ENCODE data around the gene CHST12.
"Not testable (repeated sequence)": the region's sequence is repeated elsewhere in the genome, so short reads cannot be mapped to it uniquely, and the experiment has no call there.

CHST12 gene

DNA sequence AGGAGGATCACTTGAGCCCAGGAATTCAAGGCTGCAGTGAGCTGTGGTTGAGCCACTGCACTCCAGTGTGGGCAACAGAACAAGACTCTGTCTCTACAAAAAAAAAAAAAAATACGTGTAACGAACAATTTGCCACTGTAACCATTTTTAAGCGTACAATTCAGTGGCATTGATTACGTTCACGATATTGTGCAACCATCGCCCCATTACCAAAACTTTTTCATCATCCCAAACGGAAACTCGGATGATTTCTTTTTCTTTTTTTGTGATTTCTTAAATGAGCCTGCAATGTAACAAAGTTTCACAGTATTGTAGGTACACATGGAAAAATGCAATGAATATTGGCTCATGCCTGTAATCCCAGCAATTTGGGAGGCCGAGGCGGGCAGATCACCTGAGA lies 63.3 kb downstream of the CHST12 start:
- no peak for DNase-seq

DNA sequence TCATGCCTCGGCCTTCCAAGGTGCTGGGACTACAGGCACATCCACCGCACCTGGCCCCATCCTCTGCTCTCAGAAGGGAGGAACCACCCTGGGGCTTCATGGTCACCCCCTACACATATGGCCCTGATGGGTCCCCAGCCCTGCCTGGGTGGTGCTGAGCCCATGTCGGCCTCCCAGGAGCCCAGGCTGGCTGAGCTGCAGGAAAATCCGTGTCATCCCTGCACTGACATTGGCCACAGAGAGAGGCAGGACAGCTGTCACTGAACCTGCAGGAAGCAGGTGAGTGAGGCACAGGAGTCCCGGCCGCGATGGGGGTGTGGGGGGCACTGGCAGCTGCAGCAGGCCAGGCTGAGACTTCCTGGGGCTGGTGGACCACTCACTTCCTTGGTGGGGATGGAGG lies 64.8 kb downstream of the CHST12 start:
- no peak for DNase-seq

DNA sequence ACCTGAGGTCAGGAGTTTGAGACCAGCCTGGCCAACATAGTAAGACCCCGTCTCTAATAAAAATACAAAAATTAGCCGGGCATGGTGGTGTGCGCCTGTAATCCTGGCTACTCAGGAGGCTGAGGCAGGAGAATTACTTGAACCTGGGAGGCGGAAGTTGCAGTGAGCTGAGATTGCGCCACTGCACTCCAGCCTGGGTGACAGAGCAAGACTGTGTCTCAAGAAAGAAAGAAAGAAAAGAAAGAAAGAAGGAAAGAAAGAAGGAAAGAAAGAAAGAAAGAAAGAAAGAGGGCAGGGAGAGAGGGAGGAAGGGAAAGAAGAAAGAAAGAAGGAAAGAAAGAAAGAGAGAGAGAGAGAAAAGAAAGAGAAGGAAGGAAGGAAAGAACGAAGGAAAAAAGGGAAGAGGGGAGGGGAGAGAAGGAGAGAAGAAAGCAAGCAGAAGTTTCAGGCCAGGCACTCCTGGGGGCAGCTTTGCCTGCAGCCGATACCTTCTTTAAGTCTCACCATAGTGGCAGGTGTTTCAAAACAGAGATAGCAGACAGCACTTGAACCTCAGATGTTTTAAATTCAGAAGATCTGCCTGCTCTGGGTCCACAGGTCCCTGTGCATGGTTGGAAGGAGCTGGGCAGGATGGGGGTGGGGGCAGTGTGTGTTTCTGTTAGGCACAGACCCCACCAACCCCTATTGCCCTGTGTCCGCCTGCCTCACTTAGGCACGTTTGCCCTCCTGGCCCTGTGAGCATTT lies 66.2 kb downstream of the CHST12 start:
- DNase-seq, result not testable (repeated sequence)

DNA sequence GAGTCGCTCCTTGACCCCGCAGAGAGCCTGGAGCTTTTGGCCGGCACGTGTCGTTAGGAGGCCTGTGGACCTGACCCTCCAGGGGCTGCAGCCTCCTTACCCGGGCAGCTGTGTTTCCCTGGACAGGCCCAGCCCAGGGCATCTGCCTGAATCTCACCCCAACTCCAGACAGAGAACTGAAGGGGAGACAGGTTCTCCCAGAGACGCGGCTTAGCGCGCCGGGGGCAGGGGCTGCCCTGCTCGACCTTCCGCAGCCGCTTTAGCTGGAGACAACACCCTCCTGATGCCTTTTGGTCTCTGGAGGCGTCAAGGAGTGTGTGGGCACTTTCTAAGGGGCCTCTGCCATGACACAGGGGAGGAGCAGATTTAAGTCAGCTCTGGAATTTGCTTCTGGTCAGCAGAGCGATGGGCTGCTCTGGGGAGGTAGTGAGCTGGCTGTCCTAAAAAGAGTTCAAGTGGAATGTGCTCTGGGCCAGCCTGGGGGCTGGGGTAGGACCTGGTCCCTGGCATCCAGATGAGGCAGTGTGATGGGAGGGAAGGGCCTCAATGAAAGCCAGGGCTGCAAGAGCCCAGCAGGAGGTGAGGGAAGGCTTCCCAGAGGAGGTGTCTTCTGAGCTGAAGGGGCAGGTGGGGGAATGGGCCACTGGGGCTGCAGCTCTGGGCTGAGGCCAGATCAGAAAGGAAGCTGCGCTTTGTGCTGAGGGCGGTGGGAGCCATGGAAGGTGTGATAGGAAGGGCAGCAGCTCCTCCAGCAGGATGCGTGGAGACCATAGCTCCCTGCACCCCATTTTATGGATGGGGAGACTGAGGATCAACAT lies 67.0 kb downstream of the CHST12 start:
- DNase-seq, result no peak

DNA sequence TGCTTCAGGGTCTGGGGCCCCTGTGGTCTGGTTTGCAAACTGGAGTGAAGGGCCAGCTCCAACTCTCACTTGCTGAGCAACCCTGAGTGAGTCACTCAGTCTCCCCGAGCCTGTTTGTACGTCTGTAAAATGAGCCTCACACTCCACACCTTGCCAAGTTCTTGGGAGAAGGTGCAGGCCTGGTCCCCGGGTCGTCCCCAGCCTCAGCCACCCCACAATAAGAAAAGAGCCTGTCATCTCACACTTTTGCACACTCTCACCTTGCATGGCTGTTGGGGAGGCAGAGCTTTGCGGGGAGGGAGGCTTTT lies 67.6 kb downstream of the CHST12 start:
- DNase-seq, result peak; percentile 35

DNA sequence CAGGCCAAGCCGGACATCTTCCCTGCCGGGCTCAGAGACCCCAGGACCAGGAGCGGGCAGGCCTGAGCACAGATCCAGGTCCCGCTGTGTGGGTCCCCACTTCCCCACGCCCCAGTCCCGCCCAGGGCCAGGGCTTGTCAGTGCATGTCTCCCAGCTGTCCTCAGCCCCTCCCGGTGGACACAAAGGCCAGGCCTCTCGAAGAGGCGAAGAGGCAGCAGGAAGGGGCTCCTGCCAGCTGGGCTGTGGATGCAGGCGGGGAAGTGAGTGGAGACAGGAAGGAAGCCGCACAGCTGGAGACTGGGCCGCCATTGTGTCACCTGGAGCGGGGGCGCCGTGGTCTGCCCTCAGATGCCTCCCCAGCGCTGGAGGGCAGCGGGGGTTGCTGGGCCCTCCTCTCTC lies 68.0 kb downstream of the CHST12 start:
- no peak for DNase-seq

DNA sequence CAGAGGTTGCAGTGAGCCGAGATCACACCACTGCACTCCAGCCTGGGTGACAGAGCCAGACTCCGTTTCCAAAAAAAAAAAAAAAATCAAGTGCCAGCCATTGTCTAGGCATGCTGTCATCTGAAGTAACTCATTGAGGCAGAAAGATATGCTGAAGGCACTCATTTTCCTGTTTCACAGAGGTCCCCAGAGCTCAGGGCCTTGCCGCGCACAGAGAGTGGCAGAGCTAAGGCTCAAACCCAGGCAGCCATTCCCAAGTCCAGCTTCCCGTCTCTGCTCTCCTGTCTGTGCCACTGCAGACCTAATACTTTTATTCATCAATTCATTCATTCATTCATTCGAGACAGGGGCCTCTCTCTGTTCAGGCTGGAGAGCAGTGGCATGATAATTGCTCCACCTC lies 69.3 kb downstream of the CHST12 start:
- DNase-seq, result no peak

DNA sequence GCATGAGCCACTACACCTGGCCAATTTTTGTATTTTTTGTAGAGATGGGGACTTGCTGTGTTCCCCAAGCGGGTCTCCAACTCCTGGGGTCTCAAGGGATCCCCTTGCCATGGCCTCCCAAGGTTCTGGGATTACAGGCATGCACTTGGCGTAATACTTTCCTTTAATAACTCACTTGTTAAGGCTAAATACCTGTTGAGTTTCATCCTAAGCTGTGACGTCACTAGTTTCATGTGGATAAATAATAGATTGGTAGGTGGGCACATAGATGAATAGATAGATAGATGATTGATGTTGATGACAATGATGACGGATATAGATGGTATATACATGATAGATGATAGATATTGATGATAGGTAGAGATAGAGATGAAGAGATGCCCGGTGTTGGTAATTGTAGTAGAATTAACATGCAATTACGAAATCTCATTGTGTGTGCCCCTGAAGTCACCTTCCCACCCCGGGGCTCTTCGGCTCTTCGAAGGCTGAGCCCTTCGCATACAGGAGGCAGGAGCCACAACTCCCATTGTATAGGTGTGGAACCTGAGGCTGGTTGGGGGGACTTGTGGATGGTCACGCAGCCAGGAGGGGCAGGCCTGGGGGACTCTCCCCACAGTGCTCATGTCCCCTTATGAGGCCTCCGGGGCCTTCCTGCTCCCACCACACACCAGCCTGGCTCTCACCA lies 70.2 kb downstream of the CHST12 start:
- DNase-seq, result no peak

DNA sequence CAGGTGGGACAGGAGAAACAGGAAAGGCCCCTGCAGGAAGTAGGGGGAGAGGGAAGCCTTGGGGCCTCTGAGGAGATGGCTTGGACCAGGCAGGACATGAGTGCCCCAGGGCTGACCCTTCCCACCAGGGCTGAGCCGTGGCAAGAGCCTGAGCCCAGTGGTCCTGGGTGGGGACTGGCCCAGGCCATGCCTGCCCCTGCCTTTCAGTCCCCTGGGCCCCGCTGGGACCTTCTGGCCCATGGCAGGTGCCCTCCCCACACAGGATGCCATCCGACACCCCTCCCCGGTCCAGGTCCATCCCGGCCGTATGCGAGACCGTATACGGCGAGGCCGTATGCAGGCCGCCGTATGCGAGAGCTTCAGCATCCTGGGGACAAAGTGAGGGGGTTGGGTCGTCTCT lies 70.8 kb downstream of the CHST12 start:
- no peak for DNase-seq

DNA sequence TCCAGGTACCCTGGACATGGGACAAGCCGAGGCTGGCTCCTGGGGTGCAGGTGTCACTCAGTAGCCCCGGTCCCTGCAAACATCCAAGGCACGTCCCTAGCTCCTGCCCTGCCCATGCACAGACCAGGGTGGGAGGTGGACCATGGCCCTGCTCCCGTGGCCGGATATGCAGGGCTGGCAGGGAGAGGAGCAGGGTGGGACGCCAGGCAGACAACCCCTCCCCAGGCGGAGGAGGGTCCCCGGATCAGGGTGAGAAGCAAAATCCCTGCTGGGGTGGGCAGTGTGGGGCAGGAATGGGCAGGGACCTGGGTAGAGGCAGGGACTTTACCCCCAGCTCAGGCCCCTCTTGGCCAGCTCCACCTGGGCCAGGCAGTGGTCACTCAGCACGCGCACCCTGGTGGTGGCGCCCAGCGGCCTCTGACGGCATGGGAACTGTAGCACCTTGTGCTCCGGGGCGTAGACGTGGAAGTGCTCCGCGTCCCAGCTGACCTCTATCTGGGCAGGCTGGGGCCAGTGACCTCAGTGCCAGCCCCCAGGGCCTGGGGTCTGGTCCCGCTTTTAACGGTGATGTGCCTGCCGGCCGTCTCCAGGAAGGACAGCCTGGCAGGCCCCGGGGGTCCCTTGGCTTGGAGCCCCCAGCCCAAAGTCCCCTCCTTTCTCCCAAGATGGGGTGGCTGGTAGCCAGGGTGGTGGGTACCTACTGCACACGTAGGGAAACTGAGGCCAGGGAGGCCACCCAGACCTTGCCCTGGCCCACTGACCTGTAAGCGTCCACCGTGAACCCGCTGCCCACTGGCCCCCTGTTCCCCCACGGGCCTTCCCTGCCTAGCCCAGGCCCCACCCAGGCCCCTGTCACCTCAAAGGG lies 71.6 kb downstream of the CHST12 start:
- DNase-seq, result no peak

DNA sequence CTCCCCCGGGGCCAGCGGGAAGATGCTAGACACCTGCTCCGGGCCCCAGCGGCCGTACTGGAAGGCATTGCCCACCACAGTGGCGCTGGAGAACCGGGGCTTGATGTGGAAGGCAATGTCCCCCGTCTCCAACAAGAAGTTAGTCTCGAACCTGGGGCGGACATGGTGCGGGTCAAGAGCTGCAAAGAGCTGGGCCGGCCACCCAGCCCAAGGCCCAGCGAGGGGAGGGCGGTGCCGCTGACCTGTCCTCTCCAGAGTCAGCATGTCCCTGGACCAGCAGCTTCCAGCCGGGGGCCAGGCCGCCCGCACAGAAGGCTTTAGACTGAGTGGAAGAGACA lies 72.2 kb downstream of the CHST12 start:
- no peak for DNase-seq

DNA sequence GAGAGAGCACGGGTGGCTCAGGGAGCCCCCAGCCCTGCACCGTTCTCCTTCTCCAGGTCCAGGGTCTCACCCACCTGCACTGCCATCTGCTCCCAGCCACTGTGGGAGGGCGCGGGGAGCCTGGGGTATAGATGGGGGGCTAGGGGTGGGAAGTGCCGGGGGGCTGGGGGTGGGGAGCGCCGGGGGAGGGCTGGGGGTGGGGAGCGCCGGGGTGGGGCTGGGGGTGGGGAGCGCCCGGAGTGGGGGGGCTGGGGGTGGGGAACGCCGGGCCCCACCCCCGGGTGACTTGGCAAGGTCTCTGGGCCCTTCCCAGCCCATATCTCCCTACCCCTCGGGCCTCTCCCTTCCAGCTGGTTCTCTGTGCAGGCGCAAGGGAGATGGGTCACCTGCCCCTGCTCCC lies 72.9 kb downstream of the CHST12 start, which contains the start of gene GRIFIN:
Gene GRIFIN (minus strand): TSS at position 101 of the 400 bp plus-strand sequence. CDS start 15 bp downstream, at position 86.
- no peak for DNase-seq

DNA sequence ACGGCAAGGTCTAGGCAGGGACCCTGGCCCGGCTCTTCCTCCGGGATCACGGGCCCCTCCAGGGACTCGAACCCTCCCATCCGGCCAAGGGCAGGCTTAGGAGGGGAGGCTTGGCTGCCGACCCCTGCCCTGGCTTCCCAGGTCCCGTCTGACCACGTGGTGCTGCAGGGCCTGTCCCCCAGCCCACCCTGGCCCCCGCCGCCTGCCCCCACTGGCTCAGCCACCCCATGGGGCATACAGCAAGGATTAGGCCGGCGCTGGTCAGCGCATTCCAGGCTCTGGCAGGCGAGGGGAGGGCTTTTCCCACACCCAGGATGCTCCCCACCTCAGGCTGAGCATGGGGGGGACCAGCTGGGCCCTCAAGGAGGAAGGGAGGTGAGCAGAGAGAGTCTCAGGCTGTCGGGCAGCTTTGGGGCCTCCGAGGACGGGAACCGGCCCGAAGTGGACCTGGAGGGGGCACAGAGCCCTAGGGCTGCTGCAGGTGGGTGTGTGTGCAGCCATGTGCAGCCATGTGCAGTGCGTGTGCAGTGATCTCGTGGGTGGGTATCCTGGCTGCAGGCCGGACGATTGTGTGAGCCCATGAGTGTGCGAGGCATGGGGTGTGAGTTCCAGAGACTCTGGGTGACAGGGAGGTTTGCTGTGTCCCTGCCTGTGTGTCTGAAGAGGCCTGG lies 73.5 kb downstream of the CHST12 start:
- no peak for DNase-seq

DNA sequence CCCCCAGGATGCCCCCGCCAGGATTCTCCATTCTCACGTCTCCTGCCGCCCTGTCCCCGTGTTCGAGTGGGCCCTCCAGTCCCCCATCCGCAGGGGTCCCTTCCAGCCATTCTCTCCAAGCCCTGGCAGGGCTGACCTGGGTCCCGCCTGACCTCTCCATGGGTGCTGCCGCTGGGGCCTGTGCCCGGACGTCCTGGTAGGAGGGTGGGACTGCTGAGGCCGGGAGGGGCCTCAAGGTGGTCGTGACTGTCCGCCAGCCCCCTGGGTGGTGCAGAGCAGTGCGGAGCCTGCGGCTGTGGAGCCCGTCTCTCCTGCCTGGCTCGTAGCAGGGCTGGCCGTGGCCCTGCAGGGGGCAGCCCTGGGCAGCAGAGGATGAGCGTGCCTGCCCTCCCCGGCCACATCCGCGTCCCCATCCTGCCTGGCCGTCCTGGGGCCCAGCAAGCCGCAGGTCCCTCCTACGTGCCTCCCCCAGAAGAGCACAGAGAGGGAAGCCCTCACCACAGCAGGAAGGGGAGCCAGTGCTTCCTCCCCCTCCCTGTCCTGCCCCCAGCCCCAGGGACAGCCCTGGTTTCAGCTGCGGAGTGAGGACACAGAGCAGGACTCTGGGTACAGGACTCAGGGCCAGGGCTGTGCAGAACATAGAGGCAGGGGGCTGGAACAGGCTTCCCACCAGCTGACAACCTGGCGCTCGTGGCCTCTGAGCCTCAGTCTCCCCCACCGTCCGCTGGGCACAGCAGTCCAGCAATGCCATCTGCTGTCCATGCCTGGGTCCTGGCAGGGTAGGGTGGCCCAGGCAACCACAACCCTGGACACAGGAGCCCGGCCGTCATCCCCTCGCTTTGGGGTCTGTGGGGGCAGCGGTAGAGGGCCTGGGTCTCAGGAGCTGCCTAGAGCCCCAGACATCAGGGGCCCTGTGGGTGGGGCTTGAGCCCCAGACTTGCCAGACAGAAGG lies 74.3 kb downstream of the CHST12 start:
- peak; percentile 54 for DNase-seq

DNA sequence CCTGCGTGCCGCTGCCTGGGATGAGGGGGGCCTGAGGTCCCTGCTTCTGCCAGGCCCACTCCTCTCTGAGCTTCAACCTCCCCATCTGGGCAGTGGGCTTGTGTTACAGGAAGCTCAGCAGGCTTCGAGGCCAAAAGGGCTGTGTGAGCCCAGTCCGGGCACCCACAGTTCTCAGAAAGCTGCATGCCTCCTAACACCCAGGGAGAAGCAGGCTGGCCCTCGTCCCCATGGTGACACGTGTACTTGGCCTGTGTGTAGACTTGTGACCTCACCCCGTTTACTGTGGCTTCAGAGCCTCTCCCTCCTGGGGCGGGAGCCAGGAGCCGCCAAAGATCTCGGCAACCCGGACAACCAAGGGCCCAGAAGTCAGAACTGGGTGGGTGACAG lies 75.0 kb downstream of the CHST12 start:
- DNase-seq, result no peak

DNA sequence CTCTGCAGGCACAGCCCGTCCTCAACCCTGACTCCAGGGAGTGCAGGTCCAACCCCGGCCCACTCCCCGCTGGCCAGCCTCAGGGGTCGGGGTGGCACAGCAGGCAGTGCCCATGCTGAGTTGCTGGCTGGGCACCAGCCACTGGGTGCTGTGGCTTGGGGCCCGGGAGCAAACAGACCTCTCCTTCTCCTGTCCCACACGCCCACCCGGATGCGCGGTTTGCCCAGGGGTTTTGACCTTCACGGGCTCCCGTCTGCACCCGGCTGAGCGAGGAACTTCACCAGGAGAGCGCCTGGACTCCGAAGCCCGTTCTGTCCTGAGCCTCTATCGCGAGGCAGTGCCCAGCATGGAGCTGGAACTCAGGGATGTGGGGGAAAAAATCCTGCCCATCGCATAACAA lies 75.4 kb downstream of the CHST12 start:
- no peak for DNase-seq

DNA sequence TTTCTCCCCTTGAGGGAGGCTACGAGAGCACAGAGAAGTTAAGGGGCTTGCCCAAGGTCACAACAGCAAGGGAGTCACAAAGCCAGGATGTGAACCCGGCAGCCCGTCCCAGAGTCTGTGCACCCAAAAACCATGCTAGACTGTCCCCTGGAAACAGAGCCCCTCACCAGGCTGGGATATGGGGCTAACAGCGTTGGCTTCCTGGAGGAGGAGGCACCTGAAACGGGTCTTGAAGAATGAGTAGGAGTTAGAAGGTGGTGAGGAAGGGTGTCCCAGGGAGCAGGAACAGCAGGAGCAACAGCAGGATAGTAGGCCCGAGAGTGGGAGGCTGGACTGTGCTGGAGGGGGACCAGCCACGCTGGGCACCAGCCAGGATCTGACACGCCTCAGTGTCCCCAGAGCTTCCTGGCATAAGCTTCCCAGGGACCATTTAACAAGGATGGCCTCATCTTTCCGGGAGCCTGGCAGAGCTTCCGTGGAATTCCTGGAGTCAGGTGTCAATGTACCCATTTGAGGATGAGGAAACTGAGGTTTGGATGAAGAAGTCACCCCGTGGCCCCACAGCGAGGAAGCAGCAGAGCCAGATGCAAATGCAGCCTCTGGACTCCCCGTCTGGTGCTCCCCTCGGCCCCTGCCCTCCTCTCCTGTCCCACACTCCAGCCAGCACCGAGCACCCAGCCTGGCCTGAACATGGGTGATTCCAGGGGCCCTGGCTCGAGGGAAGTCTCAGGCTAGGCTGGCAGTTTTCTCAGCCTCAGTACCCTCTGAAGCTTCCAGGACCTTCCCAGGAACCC lies 76.1 kb downstream of the CHST12 start:
- no peak for DNase-seq

DNA sequence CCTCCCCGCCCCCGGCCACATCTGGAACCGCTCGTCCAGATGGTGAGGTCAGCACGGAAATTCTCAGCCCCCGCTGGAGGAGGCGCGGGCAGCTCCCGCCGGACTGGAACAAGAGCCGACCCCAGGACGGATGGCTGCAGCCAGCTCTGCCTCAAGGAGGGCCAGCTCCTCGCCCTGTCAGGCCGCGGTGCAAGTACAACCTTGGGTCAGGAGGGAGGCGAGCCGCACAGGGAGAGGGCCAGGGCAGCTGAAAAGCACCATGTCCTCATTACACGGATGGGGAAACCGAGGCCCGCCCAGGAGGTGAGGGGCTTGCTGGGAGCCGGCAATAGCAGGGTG lies 76.6 kb downstream of the CHST12 start:
- no peak for DNase-seq

DNA sequence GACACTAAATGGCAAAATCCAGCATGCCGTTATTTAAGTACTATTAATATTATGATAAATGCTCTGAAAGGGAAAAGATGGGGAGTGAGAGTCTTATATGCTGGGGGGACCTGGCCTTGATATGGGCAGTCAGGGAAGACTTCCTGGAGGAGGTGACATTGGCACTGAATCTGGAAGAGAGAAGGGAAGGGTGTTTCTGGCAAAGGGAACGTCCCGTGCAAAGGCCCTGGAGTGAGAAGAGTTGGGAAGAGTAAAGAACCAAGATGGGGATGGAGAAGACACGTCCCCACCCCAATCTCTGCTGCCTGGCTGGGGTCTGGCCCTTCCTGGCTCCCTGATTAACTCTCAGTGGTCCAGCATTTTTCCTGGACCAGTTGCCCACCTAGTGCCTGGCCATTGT lies 77.8 kb downstream of the CHST12 start:
- no peak for DNase-seq

DNA sequence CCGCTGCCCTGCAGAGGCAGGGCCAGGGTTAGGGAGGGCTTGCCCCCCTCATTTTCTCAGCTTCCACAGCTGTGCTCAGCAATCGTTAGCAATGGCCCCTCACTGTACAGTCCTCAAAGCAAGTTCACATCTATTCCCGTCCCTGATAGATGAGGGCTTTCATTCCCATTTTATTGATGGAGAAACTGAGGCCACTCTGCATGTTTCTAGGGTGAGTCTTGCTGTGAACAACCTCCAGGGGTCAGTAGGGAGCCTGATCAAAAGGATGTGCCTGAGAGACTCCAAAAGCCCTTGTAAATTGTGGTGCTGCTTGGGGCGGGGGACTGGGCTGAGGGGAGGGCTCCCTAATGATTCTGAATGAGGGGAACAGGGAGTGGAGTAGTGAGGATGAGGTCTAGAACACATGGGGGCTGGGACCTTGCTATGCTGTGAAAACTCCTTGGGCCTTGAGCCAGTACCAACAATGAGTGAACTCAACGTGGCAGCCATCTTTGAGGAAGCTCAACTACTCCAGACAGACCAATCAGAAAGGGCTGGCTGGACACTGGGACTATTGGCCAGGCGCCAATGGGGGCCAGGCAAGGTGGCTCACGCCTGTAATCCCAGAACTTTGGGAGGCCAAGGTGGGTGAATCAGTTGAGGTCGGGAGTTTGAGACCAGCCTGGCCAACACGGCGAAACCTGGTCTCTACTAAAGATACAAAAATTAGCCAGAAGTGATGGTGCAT lies 79.5 kb downstream of the CHST12 start:
- no peak for DNase-seq
